Spleen (tissue), 7 donors: Measurements from ENCODE around the gene URAD.

Experiments
- CTCF ChIP-seq, 11 experiments: fragments of 200-600 bp in 7 of 11; fragments of 450-650 bp in 4 of 11; sonication (generic) in 4 of 11; IDR thresholded peaks in 8 of 11; conservative IDR thresholded peaks in 3 of 11; 1 replicate in 7 of 11; 2 replicates in 4 of 11; pipeline versions ENCODE4 v1.4.0 to v1.8.0; 2016 to 2021; ENCODE audit warnings: antibody characterized with exemption in 11 of 11, inconsistent platforms in 4 of 11, mild to moderate bottlenecking in 1 of 11
- POLR2A ChIP-seq, 3 donors: fragments of 450-650 bp; IDR thresholded peaks; one replicate each; pipeline ENCODE4 v1.5.1; 2017; ENCODE audit warnings: antibody characterized with exemption in 3 of 3, mild to moderate bottlenecking in 1 of 3
- POLR2AphosphoS5 ChIP-seq, 3 donors: sonication (generic); formaldehyde crosslinking; IDR thresholded peaks; one replicate each; pipeline ENCODE4 v1.5.1; 2017; ENCODE audit warnings: antibody characterized with exemption in 3 of 3
- donor health status: DM: no; HTN: no; CAD: no; lungs with moderate emphysema.
- donor health status: DM: no; HTN: no; CAD: no.
- donor health status: DM: no; HTN: no; CAD: no.

- TF ChIP-seq CTCF (IDR thresholded peaks at IDR 0.05 in 8 of 11, conservative IDR thresholded peaks at IDR 0.05 in 3 of 11) (no peak), POLR2A (IDR thresholded peaks at IDR 0.05) (no peak), POLR2AphosphoS5 (IDR thresholded peaks at IDR 0.05) (no peak)
Observed at GRCh38 chr13:28026508-28026907, 38.0 kb upstream of the URAD start.
